Measurements from ENCODE around the gene VWF.

- TF ChIP-seq CTCF (IDR thresholded peaks at IDR 0.05) (no peak), POLR2A (IDR thresholded peaks at IDR 0.05) (no peak)
These were observed 148.3 kb downstream of the VWF start for GRCh38 chr12:5976196-5976595.
